ENCODE data around the gene MAP1S.

DNA sequence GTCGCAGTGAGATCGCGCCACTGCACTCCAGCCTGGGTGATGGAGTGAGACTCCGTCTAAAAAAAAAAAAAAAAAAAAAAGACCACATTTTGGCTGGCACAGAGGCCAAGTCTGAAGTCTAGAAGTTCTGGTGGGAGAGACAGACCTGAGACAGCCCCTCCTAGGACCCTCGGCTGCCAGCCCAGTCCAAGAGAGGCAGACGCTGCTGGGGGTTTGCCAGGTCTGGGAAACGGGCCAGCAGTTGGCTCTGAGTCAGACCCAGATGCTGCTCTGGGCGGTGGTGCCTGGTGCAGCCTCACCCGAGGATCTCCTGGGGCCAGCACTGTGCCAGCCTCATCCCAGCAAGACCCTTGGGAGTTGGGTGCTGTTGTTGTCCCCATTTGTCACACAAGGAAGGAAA lies 37.8 kb downstream of the MAP1S start:
- TF ChIP-seq EZH2 (IDR thresholded peaks at IDR 0.05; ENCODE audit: borderline replicate concordance, low read length): no peak
- TF ChIP-seq, protein P1, sequence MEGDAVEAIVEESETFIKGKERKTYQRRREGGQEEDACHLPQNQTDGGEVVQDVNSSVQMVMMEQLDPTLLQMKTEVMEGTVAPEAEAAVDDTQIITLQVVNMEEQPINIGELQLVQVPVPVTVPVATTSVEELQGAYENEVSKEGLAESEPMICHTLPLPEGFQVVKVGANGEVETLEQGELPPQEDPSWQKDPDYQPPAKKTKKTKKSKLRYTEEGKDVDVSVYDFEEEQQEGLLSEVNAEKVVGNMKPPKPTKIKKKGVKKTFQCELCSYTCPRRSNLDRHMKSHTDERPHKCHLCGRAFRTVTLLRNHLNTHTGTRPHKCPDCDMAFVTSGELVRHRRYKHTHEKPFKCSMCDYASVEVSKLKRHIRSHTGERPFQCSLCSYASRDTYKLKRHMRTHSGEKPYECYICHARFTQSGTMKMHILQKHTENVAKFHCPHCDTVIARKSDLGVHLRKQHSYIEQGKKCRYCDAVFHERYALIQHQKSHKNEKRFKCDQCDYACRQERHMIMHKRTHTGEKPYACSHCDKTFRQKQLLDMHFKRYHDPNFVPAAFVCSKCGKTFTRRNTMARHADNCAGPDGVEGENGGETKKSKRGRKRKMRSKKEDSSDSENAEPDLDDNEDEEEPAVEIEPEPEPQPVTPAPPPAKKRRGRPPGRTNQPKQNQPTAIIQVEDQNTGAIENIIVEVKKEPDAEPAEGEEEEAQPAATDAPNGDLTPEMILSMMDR (conservative IDR thresholded peaks at IDR 0.05 in 1 of 2, IDR thresholded peaks at IDR 0.05 in 1 of 2; ENCODE audit: extremely low read depth in 1 of 2, insufficient read depth in 1 of 2, low read depth in 1 of 2, low read length in 2 of 2): no peak
